K562 (cell line): ENCODE results near the gene BCO1. TPM values are rescaled to one million over a fixed set of nuclear protein-coding genes. Genes with fewer than 3 reads are reported as not detected.
A peak's percentile ranks its signal among the peaks of the same experiment; 100 is the strongest.

ENCODE experiments used
- BMI1 ChIP-seq: fragments of 150-350 bp; IDR thresholded peaks from 2 replicates; pipeline ENCODE4 v1.6.1; 2014; ENCODE audit warnings: low read length
- ERF ChIP-seq: fragments of 450-650 bp; formaldehyde crosslinking; IDR thresholded peaks from 2 replicates; pipeline ENCODE4 v1.4.0; 2020; ENCODE audit warnings: mild to moderate bottlenecking, mixed read lengths
- EZH2 ChIP-seq: IDR thresholded peaks from 2 replicates; pipeline ENCODE4 v1.6.1; 2012; ENCODE audit warnings: low read depth, mild to moderate bottlenecking, inconsistent platforms, low read length, borderline replicate concordance
- MAZ ChIP-seq, 2 experiments: fragments of 450-650 bp in 1 of 2; sonication (generic) in 1 of 2; formaldehyde crosslinking; IDR thresholded peaks in 1 of 2; conservative IDR thresholded peaks in 1 of 2; 2 replicates each; pipeline versions ENCODE4 v1.4.0 to v1.5.0; 2020; ENCODE audit warnings: mild to moderate bottlenecking in 1 of 2, missing genetic modification reagents in 1 of 2
- MCM2 ChIP-seq: fragments of 450-650 bp; IDR thresholded peaks from 2 replicates; pipeline ENCODE4 v1.6.1; 2017; ENCODE audit warnings: low read depth, mild to moderate bottlenecking
- MCM5 ChIP-seq: fragments of 450-650 bp; IDR thresholded peaks from 2 replicates; pipeline ENCODE4 v1.6.1; 2016; ENCODE audit warnings: low read depth
- NR3C1 ChIP-seq: sonication (generic); formaldehyde crosslinking; IDR thresholded peaks from 2 replicates; pipeline ENCODE4 v1.8.1; 2022; ENCODE audit warnings: missing genetic modification reagents
- POLR2AphosphoS5 ChIP-seq: IDR thresholded peaks from 2 replicates; pipeline ENCODE4 v1.6.1; 2011; ENCODE audit warnings: mild to moderate bottlenecking, low read depth, low read length, moderate library complexity; ENCODE audit not compliant: control insufficient read depth, insufficient read depth
- POLR3G ChIP-seq: IDR thresholded peaks from 2 replicates; pipeline ENCODE4 v1.6.1; 2011; ENCODE audit not compliant: insufficient read length, insufficient replicate concordance; ENCODE audit errors: extremely low read depth
- SMC3 ChIP-seq: conservative IDR thresholded peaks from 2 replicates; pipeline ENCODE4 v1.6.1; 2011; ENCODE audit warnings: low read depth, low read length, improper control_type of control experiment; ENCODE audit not compliant: insufficient read depth
- SNRNP70 ChIP-seq: fragments of 200-400 bp; formaldehyde crosslinking; optimal IDR thresholded peaks from 2 replicates; pipeline ENCODE3; 2017; ENCODE audit warnings: low read depth, low read length
- SPI1 ChIP-seq: IDR thresholded peaks from 2 replicates; pipeline ENCODE4 v1.6.1; 2011; ENCODE audit warnings: low read depth, low read length, control low read depth, borderline replicate concordance
- SRSF1 ChIP-seq: fragments of 200-400 bp; formaldehyde crosslinking; IDR thresholded peaks from 2 replicates; pipeline ENCODE4 v1.6.1; 2017; ENCODE audit warnings: mild to moderate bottlenecking, low read depth, low read length, moderate library complexity
- ZBTB1 ChIP-seq: sonication (generic); formaldehyde crosslinking; IDR thresholded peaks from 2 replicates; pipeline ENCODE4 v1.8.1; 2023; ENCODE audit warnings: missing genetic modification reagents, low read depth, mild to moderate bottlenecking, borderline replicate concordance
- ZBTB49 ChIP-seq: sonication (generic); formaldehyde crosslinking; IDR thresholded peaks from 2 replicates; pipeline ENCODE4 v1.8.0; 2022; ENCODE audit warnings: missing genetic modification reagents, mild to moderate bottlenecking, borderline replicate concordance
- ZC3H11A ChIP-seq: IDR thresholded peaks from 2 replicates; pipeline ENCODE4 v1.6.1; 2012; ENCODE audit warnings: low read depth, low read length, improper control_type of control experiment
- ZNF143 ChIP-seq: sonication (generic); formaldehyde crosslinking; IDR thresholded peaks from 2 replicates; pipeline ENCODE4 v1.9.0; 2022; ENCODE audit warnings: mild to moderate bottlenecking, missing genetic modification reagents
- ZNF584 ChIP-seq: fragments of 200-800 bp; sonication (Bioruptor generic); IDR thresholded peaks from 2 replicates; pipeline ENCODE4 v1.6.1; 2016; ENCODE audit warnings: low read depth, mild to moderate bottlenecking, missing genetic modification characterization, missing compliant biosample characterization
- polyA plus RNA-seq, 8 experiments: library from polyadenylated mRNA; depleted of rRNA in 4 of 8; stranded (reverse) in 5 of 8; unstranded in 3 of 8; fragments of >200 nt; fragmentation: Nextera tagmentation in 2 of 8; fragmentation: Illumina TruSeq in 1 of 8; extraction: Ambion mirVana in 2 of 8; extraction: Trizol in 1 of 8; gene quantifications; 2 replicates each; pipeline versions ENCODE4 v1.2.1 to v1.2.3, GENCODE V29; 2011 to 2014; ENCODE audit warnings: inconsistent platforms in 1 of 8, missing spikeins in 1 of 8
- total RNA-seq, 7 experiments: library from RNA; depleted of rRNA in 6 of 7; stranded (reverse); fragments of >200 nt in 6 of 7; fragmentation: Illumina TruSeq in 2 of 7; extraction: Trizol in 2 of 7; gene quantifications; 2 replicates each; pipeline versions ENCODE4 v1.2.1 to v1.2.3, GENCODE V29; 2011 to 2021; ENCODE audit warnings: low replicate concordance in 1 of 7
- TF ChIP-seq, protein P1 (sequence below): sonication (generic); formaldehyde crosslinking; IDR thresholded peaks from 2 replicates; pipeline ENCODE4 v1.8.1; 2023; ENCODE audit warnings: mild to moderate bottlenecking, missing genetic modification reagents
- TF ChIP-seq, protein P2 (sequence below): sonication (generic); formaldehyde crosslinking; IDR thresholded peaks from 2 replicates; pipeline ENCODE4 v1.8.1; 2022; ENCODE audit warnings: missing genetic modification reagents

BCO1 gene
- total and polyA plus RNA-seq, 9 of the 15 experiments (the other 6 are each of a cell fraction or from before 2014, with no cell fraction given), result not detected

DNA sequence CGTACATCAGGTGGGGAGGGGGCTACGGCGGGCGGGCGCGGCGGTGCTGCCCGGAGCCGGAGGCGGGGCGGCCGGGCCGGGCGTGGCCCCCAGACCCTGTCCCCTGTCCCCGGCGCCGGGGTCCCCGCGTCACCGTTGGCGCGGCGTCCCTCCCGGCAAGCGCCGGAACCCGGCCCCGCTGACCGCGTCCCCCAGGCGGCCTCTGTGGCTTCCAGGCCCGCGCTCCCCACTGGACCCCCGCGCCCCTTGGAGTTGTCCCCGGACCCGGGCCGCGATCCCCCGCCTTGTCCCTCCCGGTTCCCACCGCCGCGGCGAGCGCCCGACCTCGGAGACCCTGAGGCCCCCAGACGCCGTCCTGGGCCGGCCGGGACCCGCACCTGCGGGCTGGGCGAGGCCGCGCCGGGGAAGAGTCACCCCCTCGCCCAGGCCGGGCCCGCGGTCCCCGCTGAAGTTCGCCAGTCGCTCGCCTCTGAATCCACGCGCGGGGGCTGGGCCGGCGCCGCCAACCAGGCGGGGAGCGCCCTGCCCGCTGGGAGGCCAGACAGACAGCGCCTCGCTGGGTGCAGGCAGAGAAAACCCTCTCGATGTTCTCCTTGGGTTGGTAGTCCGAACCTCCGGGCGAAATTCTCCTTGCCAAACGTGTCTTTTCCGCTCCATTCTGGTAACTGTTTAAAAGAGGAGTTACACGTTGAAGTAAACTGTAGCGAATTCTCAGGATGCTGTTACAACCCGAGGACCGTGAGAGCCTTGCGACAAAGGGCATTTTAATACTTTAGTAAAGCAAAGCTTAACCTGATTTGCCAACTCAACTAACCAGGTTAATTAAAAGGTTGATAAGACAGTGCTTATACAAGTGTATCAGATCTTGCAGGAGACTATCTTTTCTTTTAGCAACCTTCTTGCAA, 77.0 kb downstream of the BCO1 start (continued):
- TF ChIP-seq, protein P1, sequence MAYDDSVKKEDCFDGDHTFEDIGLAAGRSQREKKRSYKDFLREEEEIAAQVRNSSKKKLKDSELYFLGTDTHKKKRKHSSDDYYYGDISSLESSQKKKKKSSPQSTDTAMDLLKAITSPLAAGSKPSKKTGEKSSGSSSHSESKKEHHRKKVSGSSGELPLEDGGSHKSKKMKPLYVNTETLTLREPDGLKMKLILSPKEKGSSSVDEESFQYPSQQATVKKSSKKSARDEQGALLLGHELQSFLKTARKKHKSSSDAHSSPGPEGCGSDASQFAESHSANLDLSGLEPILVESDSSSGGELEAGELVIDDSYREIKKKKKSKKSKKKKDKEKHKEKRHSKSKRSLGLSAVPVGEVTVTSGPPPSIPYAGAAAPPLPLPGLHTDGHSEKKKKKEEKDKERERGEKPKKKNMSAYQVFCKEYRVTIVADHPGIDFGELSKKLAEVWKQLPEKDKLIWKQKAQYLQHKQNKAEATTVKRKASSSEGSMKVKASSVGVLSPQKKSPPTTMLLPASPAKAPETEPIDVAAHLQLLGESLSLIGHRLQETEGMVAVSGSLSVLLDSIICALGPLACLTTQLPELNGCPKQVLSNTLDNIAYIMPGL (CRISPR knock-in tag), result 0 out of 2 replicates have a peak, but pooled peaks have one; percentile 64
- TF ChIP-seq SRSF1 (no peak), ERF (CRISPR knock-in tag) (0 out of 2 replicates have a peak, but pooled peaks have one; percentile 6), ZC3H11A (no peak), ZBTB1 (CRISPR knock-in tag) (no peak), POLR3G (no peak), ZNF584 (CRISPR knock-in tag) (no peak), POLR2AphosphoS5 (no peak), MCM5 (no peak), NR3C1 (CRISPR knock-in tag) (no peak), SMC3 (no peak), EZH2 (no peak), ZNF143 (CRISPR knock-in tag) (no peak), MAZ (CRISPR knock-in tag; conservative IDR thresholded peaks at IDR 0.05 in 1 of 2, IDR thresholded peaks at IDR 0.05 in 1 of 2) (peak; percentile 15 to 55; a peak in 2 of 4 replicates), MCM2 (no peak), SNRNP70 (no peak), BMI1 (no peak), ZBTB49 (0 out of 2 replicates have a peak, but pooled peaks have one; percentile 59), SPI1 (no peak)
- TF ChIP-seq, protein P2, sequence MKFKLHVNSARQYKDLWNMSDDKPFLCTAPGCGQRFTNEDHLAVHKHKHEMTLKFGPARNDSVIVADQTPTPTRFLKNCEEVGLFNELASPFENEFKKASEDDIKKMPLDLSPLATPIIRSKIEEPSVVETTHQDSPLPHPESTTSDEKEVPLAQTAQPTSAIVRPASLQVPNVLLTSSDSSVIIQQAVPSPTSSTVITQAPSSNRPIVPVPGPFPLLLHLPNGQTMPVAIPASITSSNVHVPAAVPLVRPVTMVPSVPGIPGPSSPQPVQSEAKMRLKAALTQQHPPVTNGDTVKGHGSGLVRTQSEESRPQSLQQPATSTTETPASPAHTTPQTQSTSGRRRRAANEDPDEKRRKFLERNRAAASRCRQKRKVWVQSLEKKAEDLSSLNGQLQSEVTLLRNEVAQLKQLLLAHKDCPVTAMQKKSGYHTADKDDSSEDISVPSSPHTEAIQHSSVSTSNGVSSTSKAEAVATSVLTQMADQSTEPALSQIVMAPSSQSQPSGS (CRISPR knock-in tag), result 0 out of 2 replicates have a peak, but pooled peaks have one; percentile 14
